Hepatocyte (in vitro differentiated cells): ENCODE results near the gene ARID3A.

ENCODE experiments used
- EZH2 ChIP-seq: fragments of 200-600 bp; sonication (generic); IDR thresholded peaks from 2 replicates; pipeline ENCODE4 v1.6.1; 2016; ENCODE audit warnings: antibody characterized with exemption, mild to moderate bottlenecking, borderline replicate concordance
- TF ChIP-seq, protein P1 (sequence below): fragments of 200-600 bp; sonication (generic); IDR thresholded peaks from 2 replicates; pipeline ENCODE4 v1.5.1; 2016; ENCODE audit warnings: antibody characterized with exemption, mild to moderate bottlenecking; ENCODE audit not compliant: poor library complexity

DNA sequence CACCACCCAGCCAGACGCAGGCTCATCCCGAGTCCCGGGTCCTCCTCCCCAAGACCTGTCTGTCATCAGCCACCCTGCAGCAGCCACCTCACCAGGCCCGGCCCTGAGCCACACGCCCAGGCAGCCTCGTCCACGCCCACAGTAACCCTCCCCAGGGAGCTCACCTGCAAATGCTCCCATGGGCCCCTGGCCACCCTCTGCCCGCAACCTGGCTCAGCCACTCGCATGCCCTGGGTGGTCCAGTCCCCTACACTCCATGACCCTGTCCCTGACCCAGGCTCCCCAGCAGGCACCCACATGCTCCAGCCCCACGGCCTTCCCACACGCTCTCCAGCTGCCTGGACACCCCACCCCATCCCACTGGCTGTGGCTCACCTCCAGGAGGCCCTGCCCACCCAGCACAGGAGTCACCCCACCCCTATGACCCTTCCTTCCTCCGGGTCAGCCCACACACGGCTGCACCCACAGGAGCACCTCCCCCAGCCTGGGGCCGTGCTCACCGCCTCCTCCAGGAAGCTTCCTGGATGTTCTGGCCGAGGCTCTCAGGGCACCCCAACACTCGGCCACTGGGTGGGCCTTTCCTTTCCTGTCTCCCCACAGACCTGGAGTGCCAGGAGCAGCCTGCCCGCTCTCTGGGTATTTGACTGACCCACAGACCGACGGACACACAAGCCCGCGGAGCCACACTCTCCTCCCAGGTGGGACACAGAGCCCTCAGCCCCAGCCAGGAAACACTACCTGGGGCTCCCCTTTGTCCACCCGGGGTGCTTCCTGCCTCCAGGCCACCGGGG, 91.5 kb downstream of the ARID3A start:
- TF ChIP-seq, protein P1, sequence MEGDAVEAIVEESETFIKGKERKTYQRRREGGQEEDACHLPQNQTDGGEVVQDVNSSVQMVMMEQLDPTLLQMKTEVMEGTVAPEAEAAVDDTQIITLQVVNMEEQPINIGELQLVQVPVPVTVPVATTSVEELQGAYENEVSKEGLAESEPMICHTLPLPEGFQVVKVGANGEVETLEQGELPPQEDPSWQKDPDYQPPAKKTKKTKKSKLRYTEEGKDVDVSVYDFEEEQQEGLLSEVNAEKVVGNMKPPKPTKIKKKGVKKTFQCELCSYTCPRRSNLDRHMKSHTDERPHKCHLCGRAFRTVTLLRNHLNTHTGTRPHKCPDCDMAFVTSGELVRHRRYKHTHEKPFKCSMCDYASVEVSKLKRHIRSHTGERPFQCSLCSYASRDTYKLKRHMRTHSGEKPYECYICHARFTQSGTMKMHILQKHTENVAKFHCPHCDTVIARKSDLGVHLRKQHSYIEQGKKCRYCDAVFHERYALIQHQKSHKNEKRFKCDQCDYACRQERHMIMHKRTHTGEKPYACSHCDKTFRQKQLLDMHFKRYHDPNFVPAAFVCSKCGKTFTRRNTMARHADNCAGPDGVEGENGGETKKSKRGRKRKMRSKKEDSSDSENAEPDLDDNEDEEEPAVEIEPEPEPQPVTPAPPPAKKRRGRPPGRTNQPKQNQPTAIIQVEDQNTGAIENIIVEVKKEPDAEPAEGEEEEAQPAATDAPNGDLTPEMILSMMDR: no peak
- no peak for TF ChIP-seq EZH2
